ENCODE results near the gene HSPB9. TPM values are rescaled to one million over a fixed set of nuclear protein-coding genes. Genes with fewer than 3 reads are reported as not detected.

The HSPB9 gene
- total and polyA plus RNA-seq, 9 of the 15 experiments (the other 6 are each of a cell fraction or from before 2014, with no cell fraction given) = 0.04 to 0.16 (median 0.08) TPM; not detected in 3

- POLR2A ChIA-PET = interaction anchor here (0.6 to 1.0 kb wide), 3 partner anchors 8 to 628 kb away, joined by 4 read pairs; no protein-coding TSS in a partner anchor
- no peak for TF ChIP-seq SIN3B (IDR thresholded peaks at IDR 0.05; ENCODE audit: low read depth)
- TF ChIP-seq MAZ (CRISPR knock-in tag; conservative IDR thresholded peaks at IDR 0.05 in 1 of 2, IDR thresholded peaks at IDR 0.05 in 1 of 2) = no peak
- no peak for TF ChIP-seq ZBTB33 (CRISPR knock-in tag; IDR thresholded peaks at IDR 0.05)
- no peak for TF ChIP-seq NCOA6 (IDR thresholded peaks at IDR 0.05)
- TF ChIP-seq MGA (IDR thresholded peaks at IDR 0.05) = no peak
- no peak for TF ChIP-seq ZFP1 (CRISPR knock-in tag; IDR thresholded peaks at IDR 0.05)
Measured at GRCh38 chr17:42165751-42166150, 43.1 kb downstream of the HSPB9 start.

More at GRCh38 chr17:42165751-42166150, 43.1 kb downstream of the HSPB9 start:
- FAIRE-seq (no peak), ATAC-seq (no peak), DNase-seq (ENCODE audit: extremely low read depth in 1 of 4, low spot score in 3 of 4) (no peak)
- Histone ChIP-seq H3K27ac (ENCODE audit: extremely low read depth, low read depth, low read length) (no peak overlapping the region), H3K36me3 (ENCODE audit: control insufficient read depth, insufficient read depth, low read length) (no peaks in the 10 kb centered on the region), H3K4me2 (ENCODE audit: insufficient read depth, low read length) (no peak overlapping the region), H3K79me2 (ENCODE audit: control insufficient read depth, insufficient read depth, low read length) (no peaks in the 10 kb centered on the region), H2AFZ (ENCODE audit: low read depth, low read length) (no peak overlapping the region), H3K27me3 (ENCODE audit: control insufficient read depth in 2 of 2, insufficient read depth in 2 of 2, low read length in 2 of 2) (no peaks in the 10 kb centered on the region), H4K20me1 (replicated peaks; ENCODE audit: control insufficient read depth, insufficient read depth, low read length) (no peaks in the 10 kb centered on the region; the same call in 1 of the 2 replicates), H3K9me3 (replicated peaks; ENCODE audit: control insufficient read depth, insufficient read depth, low read depth, low read length) (no peaks in the 10 kb centered on the region), H3K4me1 (replicated peaks in 1 of 2; ENCODE audit: control insufficient read depth in 2 of 2, insufficient read depth in 2 of 2, low read length in 2 of 2) (peaks cover 7 to 29% of the 10 kb centered on the region in 2 experiments; a peak in 3 of 5 replicates), H3K9me1 (ENCODE audit: control insufficient read depth, insufficient read depth, low read length) (peaks cover 4% of the 10 kb centered on the region), H3K4me3 (no peak overlapping the region), H3K9ac (ENCODE audit: insufficient read depth in 1 of 2, low read depth in 2 of 2, low read length in 2 of 2) (no peak overlapping the region)
- intact Hi-C loops (cut with micrococcal nuclease) (no loop called here), in situ Hi-C loops (cut with MboI) (no loop called here)
- WGBS (ENCODE audit: insufficient coverage, low coverage, missing lambda C conversion rate) = 47% methylated on average over 6 of the region's 6 CpGs
- CTCF ChIA-PET (ENCODE audit: low intra/inter-chr PET ratio) = no interaction called here
- no TSS peak for BruUV-seq (replicated peaks)
